Measurements from ENCODE around the gene IP6K1.
A peak's percentile ranks its signal among the peaks of the same experiment; 100 is the strongest.

The IP6K1 gene

DNA sequence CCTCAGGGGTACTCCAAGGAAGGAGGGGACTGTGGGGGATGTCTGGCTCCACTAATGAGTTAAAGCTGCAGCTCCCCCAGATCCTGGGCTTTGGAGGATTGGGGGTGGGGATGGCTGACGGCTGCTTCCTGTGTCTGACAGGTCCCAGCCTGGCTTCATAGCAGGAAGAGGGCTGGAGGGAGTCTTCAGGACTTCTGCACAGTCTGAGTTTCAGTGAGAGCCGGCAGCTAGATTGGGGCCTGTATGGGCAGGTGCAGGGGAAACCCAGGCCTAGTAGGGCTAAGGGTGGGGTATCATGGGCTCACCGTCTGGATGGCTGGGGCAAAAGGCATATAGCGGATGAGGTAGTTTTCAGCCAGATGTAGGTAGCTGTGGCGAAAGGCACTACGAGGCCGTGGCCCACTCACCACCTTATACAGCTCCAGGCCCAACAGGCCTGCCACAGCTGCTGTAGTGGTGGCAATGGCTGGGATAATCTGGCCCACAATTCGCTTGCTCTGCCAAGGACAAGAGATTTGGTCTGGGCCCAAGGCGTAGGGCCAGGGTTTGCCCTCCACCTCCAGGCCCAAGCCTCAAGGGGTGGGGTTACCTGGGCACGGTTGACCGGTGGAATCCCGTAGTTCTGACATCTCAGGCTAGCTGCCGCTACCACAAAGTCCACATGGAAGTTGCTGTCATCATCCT lies 21.2 kb upstream of the IP6K1 start:
- H3K36me3 ChIP-seq = no peaks in the 10 kb centered on the region
- H3K4me3 ChIP-seq (ENCODE audit: low read depth, low read length) = no peak overlapping the region
- peaks cover 11% of the 10 kb centered on the region for H3K4me1 ChIP-seq
- TF ChIP-seq CTCF (IDR thresholded peaks at IDR 0.05; ENCODE audit: low read depth, low read length) = no peak
- DNase-seq = no peak
- H3K9me3 ChIP-seq = no peaks in the 10 kb centered on the region
- no peaks in the 10 kb centered on the region for H3K27me3 ChIP-seq

DNA sequence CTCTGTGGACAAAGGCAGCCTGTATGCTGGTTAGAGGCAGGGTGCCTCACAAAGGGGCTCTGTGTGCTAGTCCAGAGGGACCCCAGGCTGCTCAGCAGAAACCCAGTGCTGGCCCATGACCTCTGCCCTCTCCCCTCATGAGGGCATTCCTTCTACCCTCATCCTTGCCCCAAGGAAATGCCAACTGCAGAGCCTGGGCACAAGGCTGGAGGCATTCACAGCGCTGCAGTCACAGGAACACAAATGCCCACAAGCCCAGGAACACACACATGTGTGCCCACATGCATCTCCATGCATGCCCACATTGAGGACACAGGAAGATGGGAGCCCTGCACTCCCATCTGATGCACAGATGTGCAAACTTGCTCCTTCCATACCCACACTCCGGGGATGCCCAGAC lies 20.5 kb upstream of the IP6K1 start:
- Histone ChIP-seq H3K36me3 (no peaks in the 10 kb centered on the region), H3K27me3 (no peaks in the 10 kb centered on the region), H3K4me1 (peaks cover 11% of the 10 kb centered on the region), H3K4me3 (ENCODE audit: low read depth, low read length) (no peak overlapping the region), H3K9me3 (no peaks in the 10 kb centered on the region)
- no peak for DNase-seq
- no peak for TF ChIP-seq CTCF (IDR thresholded peaks at IDR 0.05; ENCODE audit: low read depth, low read length)

DNA sequence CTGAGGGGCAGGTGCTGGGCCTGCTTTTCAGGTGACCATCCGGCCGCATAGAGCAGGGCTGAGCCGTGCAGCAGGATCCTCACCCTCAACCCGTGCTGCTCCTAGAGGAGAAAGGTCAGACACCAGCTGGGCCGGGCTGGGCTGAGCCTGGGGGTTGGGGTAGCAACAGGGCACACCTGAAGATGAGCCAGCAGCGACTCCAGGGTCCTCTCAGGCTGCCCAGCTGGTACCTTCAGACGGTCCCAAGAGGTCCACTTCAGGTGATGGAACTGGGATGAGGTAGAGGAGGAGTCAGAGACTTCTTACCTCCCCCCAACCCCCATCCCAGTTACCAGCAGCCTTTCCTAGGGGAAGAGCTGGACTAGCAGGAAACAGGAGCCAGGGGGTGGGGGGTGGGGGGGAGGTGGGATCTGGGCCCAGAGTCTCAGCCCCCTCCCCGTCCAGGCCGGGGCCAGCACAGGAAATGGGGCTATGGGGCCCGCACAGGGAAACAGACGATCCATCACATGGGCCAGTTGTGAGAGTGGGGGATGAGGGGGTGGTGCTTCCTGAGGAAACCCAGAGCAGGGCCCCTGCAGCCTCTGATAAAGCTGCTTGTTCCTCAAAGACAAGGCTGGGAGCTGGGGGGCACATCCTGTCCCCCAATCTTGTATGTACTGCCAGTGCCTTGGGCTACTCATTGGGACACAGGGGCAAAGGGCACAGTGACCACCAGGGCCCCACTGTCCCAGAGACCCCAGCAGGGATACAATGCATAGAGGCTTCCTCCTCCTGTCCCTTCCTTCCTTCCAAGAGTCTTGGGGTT lies 19.8 kb upstream of the IP6K1 start:
- no peaks in the 10 kb centered on the region for H3K27me3 ChIP-seq
- TF ChIP-seq CTCF (IDR thresholded peaks at IDR 0.05; ENCODE audit: low read depth, low read length) = no peak
- peak; percentile 20 for DNase-seq
- H3K36me3 ChIP-seq = no peaks in the 10 kb centered on the region
- no peaks in the 10 kb centered on the region for H3K9me3 ChIP-seq
- no peak overlapping the region for H3K4me3 ChIP-seq (ENCODE audit: low read depth, low read length)
- H3K4me1 ChIP-seq = peaks cover 11% of the 10 kb centered on the region

- DNase-seq = peak; percentile 28
- no peak overlapping the region for H3K4me3 ChIP-seq (ENCODE audit: low read depth, low read length)
- no peaks in the 10 kb centered on the region for H3K27me3 ChIP-seq
- H3K36me3 ChIP-seq = no peaks in the 10 kb centered on the region
- TF ChIP-seq CTCF (IDR thresholded peaks at IDR 0.05; ENCODE audit: low read depth, low read length) = no peak
- H3K4me1 ChIP-seq = peaks cover 11% of the 10 kb centered on the region
- no peaks in the 10 kb centered on the region for H3K9me3 ChIP-seq
Observed at GRCh38 chr3:49805367-49805782, 19.0 kb upstream of the IP6K1 start.

DNA sequence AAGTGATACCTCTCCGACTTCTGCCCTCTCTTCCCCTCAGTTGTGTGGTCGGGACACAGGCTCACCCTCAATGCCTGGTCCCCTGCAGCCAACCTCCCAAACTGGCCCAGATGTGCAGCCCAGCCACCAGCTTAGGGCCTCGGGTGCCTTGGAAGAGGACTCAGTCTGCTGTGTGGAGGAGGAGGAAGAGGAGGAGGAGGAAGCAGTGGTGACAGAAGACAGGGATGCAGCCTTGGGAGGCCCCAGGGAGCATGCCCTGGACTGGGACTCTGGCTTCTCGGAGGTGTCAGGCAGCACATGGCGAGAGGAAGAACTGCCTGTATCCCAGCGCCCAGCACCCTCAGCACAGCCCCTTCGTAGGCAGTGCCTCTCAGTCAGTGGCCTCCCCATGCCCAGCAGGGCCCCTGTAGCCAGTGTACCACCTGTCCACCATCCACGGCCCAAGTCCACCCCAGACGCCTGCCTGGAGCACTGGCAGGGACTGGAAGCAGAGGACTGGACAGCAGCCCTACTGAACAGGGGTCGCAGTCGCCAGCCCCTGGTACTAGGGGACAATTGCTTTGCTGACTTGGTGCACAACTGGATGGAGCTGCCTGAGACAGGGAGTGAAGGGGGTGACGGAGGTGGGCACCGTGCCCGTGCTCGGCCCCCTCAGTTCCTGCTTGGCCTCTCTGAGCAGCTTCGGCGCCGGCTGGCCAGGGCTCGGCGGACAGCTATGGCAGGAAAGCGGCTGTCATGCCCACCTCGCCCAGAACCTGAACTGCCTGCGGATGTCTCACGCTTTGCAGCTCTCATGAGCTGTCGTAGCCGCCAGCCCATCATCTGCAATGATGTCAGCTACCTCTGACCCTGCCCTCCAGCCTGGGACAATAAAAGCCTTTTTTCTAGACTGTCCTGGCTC lies 18.0 kb upstream of the IP6K1 start:
- H3K36me3 ChIP-seq = no peaks in the 10 kb centered on the region
- no peaks in the 10 kb centered on the region for H3K9me3 ChIP-seq
- DNase-seq = no peak
- TF ChIP-seq CTCF (IDR thresholded peaks at IDR 0.05; ENCODE audit: low read depth, low read length) = no peak
- no peaks in the 10 kb centered on the region for H3K27me3 ChIP-seq
- H3K4me1 ChIP-seq = peaks cover 11% of the 10 kb centered on the region
- H3K4me3 ChIP-seq (ENCODE audit: low read depth, low read length) = no peak overlapping the region

Data from BE2C (cell line).